HepG2 (cell line): ENCODE measurements around the gene CYP27B1. TPM values are rescaled to one million over a fixed set of nuclear protein-coding genes. Genes with fewer than 3 reads are reported as not detected.

Experiments used
- AGO2 ChIP-seq: fragments of 200-400 bp; formaldehyde crosslinking; optimal IDR thresholded peaks from 2 replicates; pipeline ENCODE3; 2017; ENCODE audit warnings: mild to moderate bottlenecking, low read depth, low read length, moderate library complexity
- ESRRA ChIP-seq: sonication (generic); formaldehyde crosslinking; IDR thresholded peaks from 2 replicates; pipeline ENCODE4 v1.5.1; 2020; ENCODE audit warnings: mild to moderate bottlenecking, low read depth, missing genetic modification reagents
- IKZF1 ChIP-seq: fragments of 450-650 bp; IDR thresholded peaks from 2 replicates; pipeline ENCODE4 v1.7.1; 2016
- MAFG ChIP-seq: sonication (generic); formaldehyde crosslinking; IDR thresholded peaks from 2 replicates; pipeline ENCODE4 v1.5.1; 2020; ENCODE audit warnings: mild to moderate bottlenecking, missing genetic modification reagents
- MAFK ChIP-seq, 2 experiments: IDR thresholded peaks in 1 of 2; conservative IDR thresholded peaks in 1 of 2; 2 replicates each; pipeline ENCODE4 v1.6.1; 2011; ENCODE audit warnings: improper control_type of control experiment in 2 of 2, low read length in 2 of 2
- MLLT10 ChIP-seq: sonication (generic); formaldehyde crosslinking; IDR thresholded peaks from 2 replicates; pipeline ENCODE4 v1.4.0; 2020; ENCODE audit warnings: missing genetic modification reagents
- MYNN ChIP-seq: sonication (generic); formaldehyde crosslinking; IDR thresholded peaks from 2 replicates; pipeline ENCODE4 v1.4.0; 2020; ENCODE audit warnings: mild to moderate bottlenecking, low read depth, missing genetic modification reagents
- PRPF4 ChIP-seq: fragments of 200-400 bp; formaldehyde crosslinking; IDR thresholded peaks from 2 replicates; pipeline ENCODE4 v1.6.1; 2016; ENCODE audit warnings: low read length, low read depth; ENCODE audit not compliant: poor library complexity, severe bottlenecking
- SALL1 ChIP-seq: sonication (generic); formaldehyde crosslinking; IDR thresholded peaks from 2 replicates; pipeline ENCODE4 v1.8.0; 2022; ENCODE audit warnings: mild to moderate bottlenecking, missing genetic modification reagents
- SMC3 ChIP-seq: IDR thresholded peaks from 2 replicates; pipeline ENCODE4 v1.6.1; 2011; ENCODE audit warnings: low read length, improper control_type of control experiment
- TP53 ChIP-seq: sonication (generic); formaldehyde crosslinking; conservative IDR thresholded peaks from 2 replicates; pipeline ENCODE4 v1.4.0; 2020; ENCODE audit warnings: missing genetic modification reagents
- ZNF101 ChIP-seq: sonication (generic); formaldehyde crosslinking; IDR thresholded peaks from 2 replicates; pipeline ENCODE4 v1.4.0; 2020; ENCODE audit warnings: mild to moderate bottlenecking, low read depth, missing genetic modification reagents, borderline replicate concordance
- ZNF138 ChIP-seq: sonication (generic); formaldehyde crosslinking; IDR thresholded peaks from 2 replicates; pipeline ENCODE4 v1.5.0; 2020; ENCODE audit warnings: mild to moderate bottlenecking, low read depth, missing genetic modification reagents
- ZNF264 ChIP-seq: sonication (generic); formaldehyde crosslinking; IDR thresholded peaks from 2 replicates; pipeline ENCODE4 v1.4.0; 2020; ENCODE audit warnings: missing genetic modification reagents
- ZNF326 ChIP-seq: sonication (generic); formaldehyde crosslinking; IDR thresholded peaks from 2 replicates; pipeline ENCODE4 v1.4.0; 2020; ENCODE audit warnings: missing genetic modification reagents, borderline replicate concordance
- ZNF343 ChIP-seq: sonication (generic); formaldehyde crosslinking; IDR thresholded peaks from 2 replicates; pipeline ENCODE4 v1.4.0; 2020; ENCODE audit warnings: mild to moderate bottlenecking, missing genetic modification reagents
- ZNF557 ChIP-seq: sonication (generic); formaldehyde crosslinking; IDR thresholded peaks from 2 replicates; pipeline ENCODE4 v1.4.0; 2020; ENCODE audit warnings: missing genetic modification reagents
- ZNF569 ChIP-seq: sonication (generic); formaldehyde crosslinking; IDR thresholded peaks from 2 replicates; pipeline ENCODE4 v1.5.0; 2020; ENCODE audit warnings: mild to moderate bottlenecking, missing genetic modification reagents, moderate library complexity, borderline replicate concordance
- ZNF670 ChIP-seq: sonication (generic); formaldehyde crosslinking; IDR thresholded peaks from 2 replicates; pipeline ENCODE4 v1.8.0; 2022; ENCODE audit warnings: mild to moderate bottlenecking, missing genetic modification reagents, borderline replicate concordance
- polyA plus RNA-seq, 8 experiments: library from polyadenylated mRNA; depleted of rRNA in 3 of 8; stranded (reverse) in 7 of 8; unstranded in 1 of 8; fragments of >200 nt; fragmentation: Illumina TruSeq in 4 of 8; extraction: Trizol in 4 of 8; gene quantifications; 2 replicates each; pipeline versions ENCODE4 v1.2.1 to v1.2.3, GENCODE V29; 2011 to 2016; ENCODE audit warnings: low read depth in 4 of 8, missing spikeins in 1 of 8, mixed read lengths in 1 of 8; ENCODE audit not compliant: insufficient read depth in 1 of 8
- total RNA-seq, 5 experiments: library from RNA; depleted of rRNA; stranded (reverse); fragments of >200 nt; fragmentation: Illumina TruSeq; extraction: Trizol; gene quantifications; 2 replicates each; pipeline ENCODE4 v1.2.3, GENCODE V29; 2016; ENCODE audit warnings: low read depth in 1 of 5
- TF ChIP-seq, protein P1 (sequence below), 2 experiments: sonication (generic) in 1 of 2; formaldehyde crosslinking in 1 of 2; IDR thresholded peaks; 2 replicates each; pipeline versions ENCODE4 v1.4.0 to v1.6.1; 2016 to 2020; ENCODE audit warnings: borderline replicate concordance in 1 of 2, low read depth in 1 of 2, mild to moderate bottlenecking in 1 of 2, missing genetic modification reagents in 1 of 2
- TF ChIP-seq, protein P2 (sequence below): sonication (generic); formaldehyde crosslinking; IDR thresholded peaks from 2 replicates; pipeline ENCODE4 v1.5.0; 2020; ENCODE audit warnings: mild to moderate bottlenecking, missing genetic modification reagents, borderline replicate concordance
- TF ChIP-seq, protein P3 (sequence below): sonication (generic); formaldehyde crosslinking; IDR thresholded peaks from 2 replicates; pipeline ENCODE4 v1.9.0; 2021; ENCODE audit warnings: missing genetic modification reagents, borderline replicate concordance

The CYP27B1 gene
- total and polyA plus RNA-seq, 2 of the 13 experiments (the other 11 are each of a cell fraction or from before 2014, with no cell fraction given): 2.3 to 3.0 TPM

DNA sequence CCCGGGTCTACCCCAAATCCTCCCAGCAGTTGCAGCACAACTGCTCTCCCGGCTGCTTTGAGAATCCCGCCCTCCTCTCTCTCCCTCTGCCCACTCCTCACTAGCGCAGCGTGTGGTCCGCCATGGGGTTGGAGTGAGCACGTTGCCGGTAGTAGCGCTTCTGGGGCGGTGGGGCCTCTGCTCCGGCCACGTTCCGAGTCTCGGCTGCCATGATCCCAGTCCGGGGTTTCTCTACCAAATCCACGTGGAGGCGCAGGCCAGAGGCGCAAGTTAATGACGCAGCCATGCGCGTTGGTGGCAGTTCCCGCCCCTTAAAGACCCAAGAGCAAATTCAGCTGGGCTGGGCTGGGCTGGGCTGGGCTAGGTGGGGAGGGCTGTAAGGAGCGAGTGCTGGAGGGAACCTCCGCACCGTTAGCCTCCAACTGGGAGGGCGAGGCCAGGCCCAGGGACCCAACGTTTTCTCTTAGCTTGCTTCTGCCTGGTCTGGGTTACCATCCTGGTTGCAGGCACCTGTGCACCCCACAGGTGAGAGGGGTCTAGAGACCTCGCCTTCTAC lies 5.1 kb upstream of the CYP27B1 start, which contains the start of gene METTL1 (continued):
- TF ChIP-seq AGO2: peak; percentile 77
- TF ChIP-seq IKZF1: no peak
- no peak for TF ChIP-seq ZNF326 (CRISPR knock-in tag)
- no peak for TF ChIP-seq ZNF101
- no peak for TF ChIP-seq PRPF4
- TF ChIP-seq, protein P1, sequence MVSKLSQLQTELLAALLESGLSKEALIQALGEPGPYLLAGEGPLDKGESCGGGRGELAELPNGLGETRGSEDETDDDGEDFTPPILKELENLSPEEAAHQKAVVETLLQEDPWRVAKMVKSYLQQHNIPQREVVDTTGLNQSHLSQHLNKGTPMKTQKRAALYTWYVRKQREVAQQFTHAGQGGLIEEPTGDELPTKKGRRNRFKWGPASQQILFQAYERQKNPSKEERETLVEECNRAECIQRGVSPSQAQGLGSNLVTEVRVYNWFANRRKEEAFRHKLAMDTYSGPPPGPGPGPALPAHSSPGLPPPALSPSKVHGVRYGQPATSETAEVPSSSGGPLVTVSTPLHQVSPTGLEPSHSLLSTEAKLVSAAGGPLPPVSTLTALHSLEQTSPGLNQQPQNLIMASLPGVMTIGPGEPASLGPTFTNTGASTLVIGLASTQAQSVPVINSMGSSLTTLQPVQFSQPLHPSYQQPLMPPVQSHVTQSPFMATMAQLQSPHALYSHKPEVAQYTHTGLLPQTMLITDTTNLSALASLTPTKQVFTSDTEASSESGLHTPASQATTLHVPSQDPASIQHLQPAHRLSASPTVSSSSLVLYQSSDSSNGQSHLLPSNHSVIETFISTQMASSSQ (IDR thresholded peaks at IDR 0.05; ENCODE audit: low read depth): no peak
- TF ChIP-seq, protein P1 (CRISPR knock-in tag; IDR thresholded peaks at IDR 0.05; ENCODE audit: borderline replicate concordance): peak; percentile 84
- 0 out of 2 replicates have a peak, but pooled peaks have one; percentile 54 for TF ChIP-seq TP53 (CRISPR knock-in tag)
- TF ChIP-seq, protein P2, sequence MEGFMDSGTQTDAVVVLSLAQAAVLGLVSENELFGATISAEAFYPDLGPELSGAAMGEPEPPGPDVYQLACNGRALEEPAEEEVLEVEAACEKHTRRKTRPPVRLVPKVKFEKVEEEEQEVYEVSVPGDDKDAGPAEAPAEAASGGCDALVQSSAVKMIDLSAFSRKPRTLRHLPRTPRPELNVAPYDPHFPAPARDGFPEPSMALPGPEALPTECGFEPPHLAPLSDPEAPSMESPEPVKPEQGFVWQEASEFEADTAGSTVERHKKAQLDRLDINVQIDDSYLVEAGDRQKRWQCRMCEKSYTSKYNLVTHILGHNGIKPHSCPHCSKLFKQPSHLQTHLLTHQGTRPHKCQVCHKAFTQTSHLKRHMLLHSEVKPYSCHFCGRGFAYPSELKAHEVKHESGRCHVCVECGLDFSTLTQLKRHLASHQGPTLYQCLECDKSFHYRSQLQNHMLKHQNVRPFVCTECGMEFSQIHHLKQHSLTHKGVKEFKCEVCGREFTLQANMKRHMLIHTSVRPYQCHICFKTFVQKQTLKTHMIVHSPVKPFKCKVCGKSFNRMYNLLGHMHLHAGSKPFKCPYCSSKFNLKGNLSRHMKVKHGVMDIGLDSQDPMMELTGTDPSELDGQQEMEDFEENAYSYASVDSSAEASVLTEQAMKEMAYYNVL: no peak
- peak; percentile 75; the same call in 1 of the 2 replicates for TF ChIP-seq ZNF343 (CRISPR knock-in tag)
- peak; percentile 92; the same call in 1 of the 2 replicates for TF ChIP-seq ZNF569
- TF ChIP-seq, protein P3, sequence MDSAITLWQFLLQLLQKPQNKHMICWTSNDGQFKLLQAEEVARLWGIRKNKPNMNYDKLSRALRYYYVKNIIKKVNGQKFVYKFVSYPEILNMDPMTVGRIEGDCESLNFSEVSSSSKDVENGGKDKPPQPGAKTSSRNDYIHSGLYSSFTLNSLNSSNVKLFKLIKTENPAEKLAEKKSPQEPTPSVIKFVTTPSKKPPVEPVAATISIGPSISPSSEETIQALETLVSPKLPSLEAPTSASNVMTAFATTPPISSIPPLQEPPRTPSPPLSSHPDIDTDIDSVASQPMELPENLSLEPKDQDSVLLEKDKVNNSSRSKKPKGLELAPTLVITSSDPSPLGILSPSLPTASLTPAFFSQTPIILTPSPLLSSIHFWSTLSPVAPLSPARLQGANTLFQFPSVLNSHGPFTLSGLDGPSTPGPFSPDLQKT (CRISPR knock-in tag): no peak
- peak; percentile 75; the same call in 1 of the 2 replicates for TF ChIP-seq MYNN (CRISPR knock-in tag)
- peak; percentile 35; the same call in 1 of the 2 replicates for TF ChIP-seq ESRRA (CRISPR knock-in tag)
- TF ChIP-seq ZNF138: peak; percentile 81; the same call in 1 of the 2 replicates
- peak; percentile 93 for TF ChIP-seq SALL1 (CRISPR knock-in tag)
- TF ChIP-seq MLLT10 (CRISPR knock-in tag): no peak
- TF ChIP-seq MAFK (conservative IDR thresholded peaks at IDR 0.05 in 1 of 2, IDR thresholded peaks at IDR 0.05 in 1 of 2; ENCODE audit: low read length in 2 of 2): no peak
- TF ChIP-seq SMC3: no peak
- TF ChIP-seq MAFG (CRISPR knock-in tag): no peak
- peak; percentile 19; the same call in 1 of the 2 replicates for TF ChIP-seq ZNF264 (CRISPR knock-in tag)
- TF ChIP-seq ZNF557 (CRISPR knock-in tag): 0 out of 2 replicates have a peak, but pooled peaks have one; percentile 57
- TF ChIP-seq ZNF670: no peak; the same call in 1 of the 2 replicates
